COLO829 (cell line): Measurements from ENCODE around the gene PRKN.

Source experiments
- DNase-seq: peaks from one replicate; pipeline ENCODE4 v3.0.0; 2012; ENCODE audit warnings: low spot score

PRKN gene

DNA sequence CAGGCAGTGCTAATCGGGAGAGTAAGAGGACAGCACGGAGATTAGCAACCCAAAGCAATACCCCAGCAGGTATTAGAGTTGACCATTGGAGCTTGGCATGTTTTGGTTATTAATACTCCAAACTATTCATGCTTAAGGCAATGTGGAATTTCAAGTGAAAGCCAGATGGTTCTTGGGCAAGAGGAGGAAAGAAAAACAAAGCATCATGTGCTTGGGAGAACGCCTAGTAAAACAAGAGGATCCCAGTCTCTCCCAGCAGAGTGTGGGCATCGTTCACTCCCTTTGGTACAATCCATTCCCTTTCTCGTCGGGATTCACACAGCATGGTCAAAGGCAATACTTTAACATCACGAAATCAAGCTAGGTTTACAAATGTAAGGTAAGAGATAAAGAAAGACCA, 349.8 kb downstream of the PRKN start:
- no peak for DNase-seq

DNA sequence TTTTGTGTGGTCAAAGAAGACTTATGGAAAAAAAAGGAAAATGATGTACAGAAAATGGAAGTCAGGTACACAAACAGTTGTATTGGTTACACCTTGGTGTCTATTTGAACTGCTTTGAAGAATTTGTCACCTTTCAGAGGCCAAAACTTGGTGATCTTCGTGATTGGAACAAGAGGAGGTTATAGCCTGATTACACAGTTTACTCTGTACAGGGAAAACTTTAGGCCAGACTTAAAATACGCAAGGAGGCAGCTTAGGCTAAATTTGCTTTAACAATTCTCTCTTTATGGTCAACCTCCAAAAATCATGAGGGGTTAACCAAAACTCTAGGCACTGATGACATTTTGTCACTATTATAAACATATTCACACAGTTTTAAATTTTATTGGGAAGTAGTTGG, 353.7 kb downstream of the PRKN start:
- no peak for DNase-seq

DNA sequence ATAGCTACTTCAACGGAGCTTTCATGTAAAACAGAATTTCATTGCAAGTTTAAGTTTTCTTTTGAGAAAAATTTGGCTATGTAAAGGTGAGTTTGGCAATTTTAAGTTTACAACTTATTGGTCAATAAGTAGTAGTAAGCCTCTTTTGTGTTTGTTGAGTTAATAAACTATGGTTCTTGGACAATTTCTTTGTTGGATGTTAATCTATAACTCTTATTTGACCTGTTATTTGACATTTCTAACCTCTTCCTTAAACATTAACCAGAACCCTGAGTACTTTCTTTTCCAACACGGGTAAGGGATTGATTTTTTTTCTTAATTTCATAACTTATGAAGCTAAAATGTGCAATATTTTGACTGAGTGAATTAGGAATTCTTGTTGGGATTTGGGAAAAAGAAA, 354.4 kb downstream of the PRKN start:
- no peak for DNase-seq

DNA sequence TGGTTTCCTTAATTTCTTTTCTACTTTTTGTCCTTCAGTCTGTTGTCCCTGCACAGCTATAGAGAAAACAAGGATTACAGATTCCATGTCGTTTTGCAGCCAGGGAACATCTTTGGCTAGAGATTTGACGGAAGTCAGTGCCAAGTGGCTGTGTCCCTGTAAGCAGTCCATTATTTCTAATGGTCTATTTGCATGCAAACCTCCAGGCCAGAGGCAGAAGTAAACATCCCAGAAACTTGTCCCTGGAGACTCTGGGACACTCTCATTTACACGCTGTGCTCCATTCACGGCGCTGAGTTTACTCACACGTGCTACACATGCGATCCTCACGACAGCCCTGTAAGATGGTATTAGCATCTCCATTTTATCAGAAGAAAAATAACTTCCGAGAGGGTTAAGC, 355.5 kb downstream of the PRKN start:
- no peak for DNase-seq

DNA sequence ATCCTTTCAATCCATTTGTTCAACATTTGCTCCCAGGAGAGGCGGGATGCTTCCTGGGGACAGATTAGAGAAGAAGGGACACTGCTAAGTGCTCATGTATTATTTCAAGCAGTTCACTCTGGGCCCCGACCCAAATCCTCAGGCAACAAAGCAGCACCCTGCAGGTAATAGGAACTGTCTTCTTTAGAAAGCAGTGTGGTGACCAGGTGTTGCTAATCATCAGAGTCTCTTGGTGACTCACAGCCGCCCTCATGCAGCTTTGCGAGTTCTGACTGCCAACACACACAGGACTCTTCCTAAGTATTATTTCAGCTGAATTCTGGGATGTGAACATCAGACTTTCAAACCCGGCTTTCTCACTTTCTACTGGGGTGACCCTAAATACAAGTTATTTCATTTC, 356.4 kb downstream of the PRKN start:
- DNase-seq: no peak

DNA sequence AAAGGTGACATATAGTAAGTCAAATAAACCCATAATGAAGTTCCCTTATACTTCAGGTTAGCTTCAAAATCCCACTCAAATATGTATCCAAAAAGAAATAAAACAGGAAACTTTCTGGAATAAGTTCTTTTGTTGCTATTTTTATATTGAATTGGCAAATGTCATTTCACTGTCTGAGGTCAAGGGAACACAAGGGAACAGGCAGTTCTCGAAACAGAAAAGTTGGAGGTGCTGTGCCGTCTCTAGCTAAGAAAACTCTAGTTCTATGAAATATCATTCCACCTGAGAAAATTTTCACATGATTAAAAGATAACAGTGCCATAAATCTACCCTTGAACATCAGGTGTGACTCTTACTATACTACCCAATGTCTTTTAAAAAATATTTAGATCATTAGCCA, 358.5 kb downstream of the PRKN start:
- DNase-seq: no peak

DNA sequence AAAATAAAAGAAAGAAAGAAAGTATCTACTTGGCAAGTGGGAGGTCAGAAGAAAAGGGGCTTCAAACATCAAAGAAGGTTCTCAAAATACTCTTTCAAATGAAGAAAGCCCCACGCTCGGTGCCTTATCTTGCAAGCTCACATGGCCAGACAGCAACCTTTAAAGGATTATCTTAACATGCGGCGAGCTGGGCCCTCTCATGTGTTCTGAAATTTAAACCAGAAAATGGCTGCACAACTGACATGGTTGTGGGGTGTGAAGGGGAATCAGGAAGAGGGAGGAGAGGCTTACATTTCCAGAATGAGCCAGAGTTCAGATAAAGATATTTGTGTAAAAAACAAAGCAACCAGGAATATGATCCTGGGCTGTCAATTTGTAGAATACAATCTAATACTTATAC, 363.1 kb downstream of the PRKN start:
- no peak for DNase-seq

DNA sequence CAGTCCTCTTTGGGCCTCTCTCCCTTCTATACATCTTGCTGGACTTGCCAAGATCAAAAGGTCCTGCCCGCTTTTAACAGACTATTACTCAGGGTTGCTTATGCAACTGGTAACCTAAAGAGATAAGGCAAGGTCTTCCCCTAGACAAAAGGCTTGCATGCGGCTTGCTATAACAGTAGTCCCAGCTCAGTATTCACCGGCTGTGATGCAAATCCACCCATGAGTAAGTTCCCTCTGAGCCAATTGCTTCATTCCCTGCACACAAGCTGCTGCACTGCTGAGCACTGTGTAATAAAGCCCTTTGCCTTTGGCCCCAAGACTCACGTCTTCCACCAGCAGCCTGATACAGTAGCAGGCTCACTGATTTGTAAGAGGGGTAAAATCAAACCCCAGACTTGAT, 363.8 kb downstream of the PRKN start:
- no peak for DNase-seq

DNA sequence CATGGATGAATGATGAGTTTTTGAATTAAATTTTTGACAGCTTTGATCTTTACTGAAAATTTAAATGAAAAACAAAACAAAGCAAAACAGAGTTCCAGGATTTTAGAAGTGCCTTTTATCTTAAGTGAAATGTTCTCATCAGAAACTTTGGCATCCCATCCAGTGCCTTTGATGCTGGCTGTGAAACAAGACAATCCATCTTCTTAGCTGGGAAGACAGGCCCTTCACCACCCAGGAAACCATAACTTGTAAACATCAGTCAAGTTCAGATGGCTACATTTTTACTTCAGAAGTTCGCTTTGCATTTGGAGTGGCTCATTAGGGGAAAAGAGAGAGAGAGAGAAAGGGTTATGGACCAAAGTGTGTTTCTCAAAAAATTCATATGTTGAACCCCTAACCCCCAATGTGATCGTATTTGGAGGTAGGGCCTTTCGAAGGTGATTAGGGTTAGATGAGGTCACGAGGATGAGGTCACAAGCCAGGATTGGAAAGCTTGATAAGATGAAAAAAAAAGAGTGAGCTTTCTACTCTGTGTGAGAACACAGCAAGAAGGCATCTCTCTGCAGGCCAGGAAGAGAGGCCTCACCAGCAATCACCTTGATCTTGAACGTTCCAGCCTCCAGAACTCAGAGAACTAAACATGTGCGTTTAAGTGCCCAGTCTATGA, 366.5 kb downstream of the PRKN start:
- no peak for DNase-seq

DNA sequence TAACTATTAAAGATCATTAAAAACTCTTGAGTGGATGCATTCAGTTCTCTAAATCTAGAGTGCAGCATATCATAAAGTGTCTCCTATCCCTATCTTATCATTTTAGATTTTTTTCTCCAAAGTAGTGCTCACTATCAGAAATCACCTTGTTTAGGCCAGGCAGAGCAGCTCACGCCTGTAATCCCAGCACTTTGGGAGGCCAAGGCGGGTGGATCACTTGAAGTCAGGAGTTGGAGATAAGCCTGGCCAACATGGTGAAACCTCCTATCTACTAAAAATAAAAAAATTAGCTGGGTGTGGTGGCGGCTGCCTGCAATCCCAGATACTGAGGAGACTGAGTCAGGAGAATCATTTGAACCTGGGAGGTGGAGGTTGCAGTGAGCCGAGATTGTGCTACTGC, 368.9 kb downstream of the PRKN start:
- no peak for DNase-seq

DNA sequence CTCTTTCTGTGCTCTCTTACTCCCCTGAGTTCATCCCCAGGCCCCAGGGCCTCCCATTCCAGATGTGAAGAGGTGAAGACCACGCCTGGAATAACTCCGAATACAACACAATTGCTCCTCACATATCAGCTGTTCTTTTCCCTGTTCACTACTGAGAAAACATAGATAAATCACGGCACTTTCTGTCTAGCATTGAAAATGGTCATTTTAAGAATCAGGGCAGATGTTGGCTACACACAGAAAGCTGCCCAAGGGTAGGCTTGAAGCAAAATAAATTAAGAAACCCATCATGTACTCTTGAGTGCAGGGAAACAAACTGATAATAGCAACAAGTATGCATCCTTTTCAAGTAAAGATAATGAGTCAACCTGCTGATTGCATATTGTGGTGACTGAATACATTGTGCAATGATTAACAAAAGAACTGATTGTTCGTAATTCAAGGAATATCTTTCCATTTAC, 382.5 kb downstream of the PRKN start:
- peak; percentile 6 for DNase-seq

DNA sequence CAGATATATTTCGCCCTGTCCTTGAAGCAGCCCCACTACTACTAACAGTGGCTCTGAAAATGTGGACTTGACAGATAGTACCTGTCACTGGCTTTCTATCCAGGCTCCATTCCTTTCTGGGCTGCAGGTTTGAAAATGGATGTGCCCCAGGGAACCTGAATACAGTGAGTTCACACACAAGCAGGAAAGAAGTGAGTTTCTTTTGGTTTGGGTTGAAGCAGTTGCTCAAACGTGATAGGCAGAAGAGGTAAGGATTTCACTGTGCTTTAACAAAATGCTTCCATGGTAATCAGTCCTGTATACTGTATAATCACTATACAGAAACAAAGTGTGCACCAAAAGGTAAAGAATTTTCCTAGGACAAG, 382.9 kb downstream of the PRKN start:
- no peak for DNase-seq

DNA sequence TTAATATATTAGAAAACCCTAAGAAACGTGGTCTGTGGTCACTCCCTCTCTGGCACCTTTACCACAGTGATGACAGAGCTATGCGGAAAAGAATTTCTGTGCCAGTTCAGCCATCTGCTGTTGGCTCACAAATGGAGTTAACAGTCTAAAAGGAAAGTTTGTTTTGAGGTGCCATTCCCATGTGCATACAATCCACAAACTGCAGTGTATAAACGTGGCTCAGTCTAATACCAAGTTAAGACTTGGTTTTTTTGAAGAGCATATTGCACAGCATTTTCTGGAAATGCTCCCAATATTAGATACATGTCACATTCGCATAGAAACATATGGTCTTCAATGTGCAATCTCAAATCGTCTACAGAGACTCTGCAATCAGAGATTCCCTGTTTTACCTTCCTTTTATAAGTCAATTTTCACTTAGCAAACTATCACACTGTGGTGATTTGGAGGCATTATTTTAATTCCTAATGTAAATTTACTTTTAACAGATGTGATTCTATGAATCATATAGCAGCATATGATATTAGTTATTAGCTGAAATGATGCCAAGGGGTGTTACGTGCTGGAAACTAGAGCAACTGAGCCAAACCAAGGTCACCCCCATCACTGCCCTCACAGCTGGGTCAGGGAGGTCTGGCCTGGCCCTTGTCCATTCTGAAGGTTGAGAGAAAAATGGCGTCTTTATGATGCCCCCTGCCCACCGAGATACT, 383.5 kb downstream of the PRKN start:
- DNase-seq: no peak

DNA sequence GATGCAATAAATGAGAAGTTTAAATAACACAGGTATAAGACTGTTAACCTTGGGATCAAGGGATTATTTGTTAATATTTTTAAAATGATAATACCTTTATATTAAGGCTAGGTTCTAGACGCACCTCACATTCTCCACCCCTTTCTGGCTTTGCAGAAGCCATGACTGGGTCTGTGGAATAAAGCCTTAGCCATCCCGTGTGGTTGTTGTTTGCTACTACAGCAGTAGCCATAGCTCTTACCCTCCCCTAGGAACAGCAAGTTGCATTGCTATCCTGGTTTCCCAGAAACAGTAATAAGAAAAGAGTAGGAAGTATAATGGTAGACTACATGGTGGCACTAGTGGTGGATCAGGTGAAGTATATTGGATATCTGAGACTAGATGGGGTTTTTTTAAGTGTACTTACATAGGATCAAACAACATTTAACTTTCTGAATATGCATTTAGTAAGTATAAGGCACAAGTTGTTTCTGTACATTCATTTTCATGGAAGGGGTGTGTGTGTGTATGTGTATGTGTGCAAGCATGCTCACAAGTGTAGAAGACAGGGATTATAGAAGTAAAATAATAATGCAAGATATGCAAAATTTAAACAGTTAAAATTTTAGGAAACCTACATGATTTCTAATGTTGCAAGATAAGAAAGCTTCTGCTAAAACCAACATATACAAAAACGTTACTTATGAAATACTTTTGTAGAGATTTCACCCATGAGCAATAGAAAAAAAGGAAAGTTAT, 384.2 kb downstream of the PRKN start:
- DNase-seq: no peak

DNA sequence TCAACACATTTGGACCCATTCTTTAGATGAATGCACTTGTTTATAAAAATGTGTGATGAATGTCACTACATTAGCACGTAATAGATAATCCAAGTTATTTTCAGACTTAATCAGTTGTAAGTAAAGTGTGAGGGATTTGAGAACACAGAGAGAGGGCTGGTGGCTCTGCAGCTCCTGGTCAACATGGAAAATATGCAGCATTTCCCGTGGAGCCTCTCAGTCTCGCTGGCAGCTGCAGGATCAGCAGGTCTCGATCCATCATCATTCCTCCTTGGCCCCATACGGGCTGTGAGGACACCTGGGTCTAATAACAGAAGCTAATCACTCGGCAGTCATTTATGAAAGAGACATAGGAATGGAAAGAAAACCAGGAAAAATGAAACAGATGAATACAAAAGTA, 390.2 kb downstream of the PRKN start:
- no peak for DNase-seq

DNA sequence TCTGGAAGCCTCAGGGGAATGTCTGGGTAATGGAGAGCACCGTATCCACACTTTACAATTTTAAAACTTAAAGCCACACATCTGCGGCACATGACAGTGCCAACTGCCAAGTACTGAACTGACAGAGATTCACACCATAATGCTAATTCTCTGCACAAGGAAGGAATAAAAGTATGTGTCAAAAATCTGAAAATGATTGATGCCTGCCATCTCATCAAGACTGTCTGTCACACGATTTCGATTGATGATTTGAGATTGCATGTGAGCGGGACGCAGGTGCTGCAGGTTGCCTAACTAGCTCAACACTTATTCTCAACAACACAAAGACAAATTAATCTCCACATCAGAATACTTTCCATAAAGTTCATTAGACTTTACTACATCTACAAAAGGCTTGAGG, 391.2 kb downstream of the PRKN start:
- no peak for DNase-seq

DNA sequence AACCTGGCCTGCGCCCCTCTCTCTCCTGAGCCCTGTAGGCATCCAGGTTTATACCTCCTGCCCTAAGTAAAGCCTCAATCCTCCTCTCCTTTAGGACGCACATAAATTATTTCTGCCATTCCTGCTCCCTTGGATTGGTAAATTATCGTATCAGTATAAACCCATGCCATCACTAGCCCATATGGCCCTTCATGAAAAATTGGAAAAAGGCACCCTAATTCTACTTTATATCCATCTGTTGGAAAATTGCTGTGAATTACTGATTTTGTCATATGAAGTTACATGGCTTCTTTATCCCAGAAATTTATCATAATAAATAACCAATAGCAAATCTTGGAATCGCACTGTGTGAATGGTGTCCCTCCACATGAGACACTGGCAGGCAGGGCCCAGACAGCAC, 395.2 kb downstream of the PRKN start:
- no peak for DNase-seq

DNA sequence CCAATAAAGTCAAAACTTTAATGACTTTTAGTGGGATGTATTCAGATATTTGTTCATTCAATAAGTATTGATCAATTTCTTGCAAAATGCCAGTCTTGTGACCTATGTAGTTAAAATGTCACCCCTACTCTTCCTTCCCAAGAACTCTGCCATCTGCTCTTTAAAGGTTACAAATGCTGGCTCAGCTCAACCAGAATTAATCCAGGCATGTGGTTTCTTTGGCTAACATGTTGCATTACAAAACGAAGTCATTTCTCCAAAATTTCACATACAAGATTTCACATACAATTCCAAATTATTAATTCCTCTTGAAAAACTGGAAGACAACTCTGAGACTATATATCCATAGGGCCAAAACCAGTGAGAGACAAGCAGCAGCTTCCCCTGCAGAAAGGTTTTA, 395.7 kb downstream of the PRKN start:
- DNase-seq: no peak

DNA sequence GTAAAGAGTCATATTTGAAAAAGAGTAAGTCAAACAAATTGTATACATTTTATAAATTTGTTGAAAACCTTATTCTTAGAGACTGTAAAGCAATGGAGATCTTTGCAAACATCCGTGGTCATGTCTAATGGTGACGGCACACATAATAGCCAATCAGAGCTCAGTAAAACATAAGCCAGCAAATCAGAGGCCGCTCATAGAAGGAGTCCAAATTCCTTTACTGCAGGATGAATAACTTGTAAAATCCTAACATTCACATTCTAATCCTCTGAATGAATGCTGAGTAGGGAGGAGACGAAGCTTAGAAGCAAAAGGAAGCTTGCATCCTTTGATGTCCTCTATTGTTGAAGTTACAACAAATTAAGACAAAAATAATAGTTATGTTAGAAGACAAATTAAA, 401.7 kb downstream of the PRKN start:
- DNase-seq: no peak

DNA sequence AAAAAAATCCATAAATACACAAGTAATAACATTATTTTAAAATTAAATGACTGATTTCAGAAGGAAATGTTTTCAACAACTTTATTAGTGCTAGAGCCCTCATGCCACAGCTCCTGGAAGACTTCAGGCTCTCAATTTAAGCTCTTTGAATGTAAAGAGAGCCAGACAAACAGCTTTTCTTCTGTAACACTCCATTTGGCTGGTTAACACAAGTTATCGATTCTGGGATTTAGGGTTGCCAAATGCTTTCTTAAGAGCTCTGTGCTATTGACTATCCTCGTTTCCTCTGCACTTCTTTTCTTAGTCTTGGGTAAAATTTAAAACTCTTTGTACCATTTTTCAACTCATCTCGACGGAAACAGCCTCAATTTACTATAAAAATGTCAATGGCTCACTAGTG, 402.5 kb downstream of the PRKN start:
- DNase-seq: no peak

DNA sequence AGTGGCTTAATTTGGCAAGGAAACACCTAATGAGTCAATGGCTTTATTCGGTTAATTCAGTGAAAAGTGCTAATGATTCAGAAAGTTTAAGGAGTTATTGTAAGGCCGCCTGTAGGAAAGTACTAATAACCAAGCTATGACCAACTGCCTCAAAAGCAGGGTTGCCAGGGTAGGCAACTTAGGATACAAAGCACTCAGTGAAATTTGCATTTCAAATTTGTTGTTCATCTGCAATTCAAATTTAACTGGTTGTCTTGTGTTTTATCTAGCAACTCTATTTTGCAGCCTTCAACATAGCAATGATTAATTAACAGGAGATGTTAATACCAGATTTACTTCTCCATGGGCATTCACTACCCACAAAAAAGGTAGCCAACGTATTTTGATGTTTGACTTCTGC, 412.3 kb downstream of the PRKN start:
- no peak for DNase-seq

DNA sequence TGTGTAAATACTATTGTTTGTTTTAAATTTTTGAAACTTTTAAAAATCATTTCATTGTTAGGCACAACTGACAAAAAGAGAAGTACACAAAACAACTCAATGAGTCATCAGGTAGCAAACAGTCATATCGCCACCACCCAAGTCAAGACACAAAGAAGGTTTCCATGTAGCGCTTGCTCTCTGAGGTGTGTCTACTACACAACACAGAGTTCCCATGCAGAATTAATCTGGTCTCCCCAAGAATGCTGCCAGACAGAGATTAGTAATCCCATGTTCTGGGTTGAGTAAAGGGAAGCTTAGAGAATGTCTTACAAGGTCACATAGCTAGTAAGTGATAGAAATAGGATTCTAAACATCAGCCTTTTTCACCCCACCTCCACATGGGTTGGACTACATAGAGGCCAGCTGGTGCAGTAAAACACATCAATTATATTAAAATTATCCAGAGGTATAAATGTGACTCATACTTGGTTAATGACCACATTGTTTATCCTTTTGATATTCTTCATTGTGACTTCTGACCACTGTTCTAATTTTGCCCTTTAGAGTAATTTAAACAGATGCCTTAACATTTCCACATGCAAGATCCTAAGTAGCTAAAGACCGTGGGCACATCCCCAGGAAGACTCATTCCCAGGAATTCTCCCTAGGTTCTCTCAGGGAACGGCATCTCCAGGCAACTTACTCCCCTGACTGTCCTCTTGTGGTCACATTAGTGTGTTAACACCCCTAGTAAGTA, 413.5 kb downstream of the PRKN start:
- DNase-seq: no peak

DNA sequence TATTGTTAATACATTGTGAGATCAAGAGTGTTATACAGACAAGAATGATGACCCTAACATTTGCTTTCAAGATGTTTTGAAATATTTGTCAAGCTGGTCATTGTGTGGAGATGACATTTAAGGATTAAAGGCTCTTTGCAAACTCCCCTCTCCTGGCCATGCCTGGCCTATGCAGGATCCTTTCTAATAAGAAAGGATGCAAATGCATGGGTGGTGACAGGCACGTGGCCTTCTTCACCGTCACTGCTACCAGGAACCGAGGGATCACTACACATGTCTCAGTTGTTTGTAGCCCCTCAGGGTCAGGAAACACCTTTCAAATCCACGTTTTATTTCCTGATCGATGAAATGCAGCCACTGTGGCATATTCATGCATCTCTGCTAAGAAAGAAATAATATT, 419.7 kb downstream of the PRKN start:
- DNase-seq: no peak
